Measurements from ENCODE around the gene MGLL. TPM values are rescaled to one million over a fixed set of nuclear protein-coding genes. Genes with fewer than 3 reads are reported as not detected.

MGLL gene
- total and polyA plus RNA-seq, 9 donors: 4.5 to 22.4 (median 13.3) TPM

DNA sequence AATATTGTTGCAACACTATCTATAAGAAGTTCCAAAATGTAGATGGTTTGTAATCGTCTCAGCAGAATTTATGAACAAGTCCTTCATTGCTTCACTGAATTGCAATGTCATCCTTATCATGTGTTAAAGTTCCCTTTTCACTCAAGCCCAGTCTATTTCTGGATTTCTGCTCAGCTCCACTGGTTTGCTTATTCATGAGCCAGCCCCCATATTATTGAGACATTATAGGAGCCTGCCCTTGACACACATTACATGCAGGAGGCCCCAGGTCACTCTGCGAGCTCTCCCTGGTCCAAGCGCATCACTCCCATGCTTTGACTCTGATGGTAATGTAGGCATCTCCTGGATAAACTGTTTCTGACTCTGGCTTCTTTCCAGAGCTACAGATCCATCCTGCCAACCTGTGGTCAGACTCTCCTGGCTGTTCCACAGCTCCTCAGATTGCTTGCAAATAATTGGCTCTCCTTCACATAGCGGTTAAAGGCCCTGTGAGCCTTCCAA, 92.7 kb downstream of the MGLL start:
- Histone ChIP-seq H3K27me3 (no peaks in the 10 kb centered on the region), H3K9me3 (no peaks in the 10 kb centered on the region), H3K27ac (no peak overlapping the region), H3K4me1 (ENCODE audit: insufficient read depth) (peaks cover 7% of the 10 kb centered on the region), H3K4me3 (no peak overlapping the region), H3K36me3 (no peaks in the 10 kb centered on the region)
- TF ChIP-seq POLR2A (IDR thresholded peaks at IDR 0.05) (no peak), EP300 (IDR thresholded peaks at IDR 0.05) (no peak)
- TF ChIP-seq, protein P1, sequence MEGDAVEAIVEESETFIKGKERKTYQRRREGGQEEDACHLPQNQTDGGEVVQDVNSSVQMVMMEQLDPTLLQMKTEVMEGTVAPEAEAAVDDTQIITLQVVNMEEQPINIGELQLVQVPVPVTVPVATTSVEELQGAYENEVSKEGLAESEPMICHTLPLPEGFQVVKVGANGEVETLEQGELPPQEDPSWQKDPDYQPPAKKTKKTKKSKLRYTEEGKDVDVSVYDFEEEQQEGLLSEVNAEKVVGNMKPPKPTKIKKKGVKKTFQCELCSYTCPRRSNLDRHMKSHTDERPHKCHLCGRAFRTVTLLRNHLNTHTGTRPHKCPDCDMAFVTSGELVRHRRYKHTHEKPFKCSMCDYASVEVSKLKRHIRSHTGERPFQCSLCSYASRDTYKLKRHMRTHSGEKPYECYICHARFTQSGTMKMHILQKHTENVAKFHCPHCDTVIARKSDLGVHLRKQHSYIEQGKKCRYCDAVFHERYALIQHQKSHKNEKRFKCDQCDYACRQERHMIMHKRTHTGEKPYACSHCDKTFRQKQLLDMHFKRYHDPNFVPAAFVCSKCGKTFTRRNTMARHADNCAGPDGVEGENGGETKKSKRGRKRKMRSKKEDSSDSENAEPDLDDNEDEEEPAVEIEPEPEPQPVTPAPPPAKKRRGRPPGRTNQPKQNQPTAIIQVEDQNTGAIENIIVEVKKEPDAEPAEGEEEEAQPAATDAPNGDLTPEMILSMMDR (IDR thresholded peaks at IDR 0.05): no peak
- intact Hi-C loops (cut with DNase I): no loop called here
- DNase-seq: no peak
- WGBS, 3 donors: 93 to 97% (median 93%) methylated on average over 4 of the region's 4 CpGs

DNA sequence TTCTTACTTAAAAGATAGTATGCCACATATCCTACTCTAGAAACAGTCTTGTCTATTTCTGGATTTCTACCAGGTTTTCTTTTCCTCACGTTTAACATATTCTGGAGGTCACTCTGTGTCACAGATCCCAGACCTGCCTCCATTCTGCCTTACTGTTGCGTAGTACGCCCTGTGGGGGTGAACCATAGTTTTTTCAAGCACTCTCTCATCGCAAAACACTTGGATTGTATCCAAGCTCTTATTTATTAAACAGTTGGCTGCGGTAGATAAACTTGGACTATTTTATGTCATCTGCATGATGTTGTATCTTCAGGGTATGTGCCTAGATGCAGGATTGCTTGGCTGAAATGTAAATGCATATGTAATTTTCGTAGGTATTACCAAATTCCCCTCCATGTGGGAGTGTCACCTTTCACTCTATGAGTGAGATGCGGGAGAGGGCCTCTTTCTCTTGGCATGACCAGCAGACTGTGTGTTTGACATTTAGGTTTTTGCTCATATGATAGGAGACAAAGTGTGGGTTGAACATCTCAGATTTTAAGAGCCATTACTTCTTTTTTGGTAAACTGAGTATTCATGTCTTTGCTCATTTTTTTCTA, 93.8 kb downstream of the MGLL start:
- no peaks in the 10 kb centered on the region for H3K36me3 ChIP-seq

DNA sequence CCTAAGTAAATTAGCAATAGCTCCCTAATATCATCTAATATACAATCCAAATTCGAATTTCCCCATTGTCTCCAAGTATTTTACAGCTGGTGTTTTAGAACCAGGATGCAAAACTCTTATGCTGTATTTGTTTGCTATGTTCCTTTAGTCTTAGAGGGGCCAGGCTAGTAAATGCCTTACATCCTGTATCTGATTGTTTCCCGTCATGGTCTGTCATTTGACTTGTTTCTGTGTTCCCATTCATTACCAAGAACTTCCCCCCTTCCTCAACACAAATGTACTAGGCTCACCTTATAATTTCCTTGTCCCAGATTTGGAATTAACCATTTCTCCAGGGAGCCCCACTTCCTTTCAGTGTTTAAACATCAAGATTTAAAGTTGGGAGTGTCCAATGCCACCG, 95.4 kb downstream of the MGLL start:
- Histone ChIP-seq H3K4me3 (no peak overlapping the region), H3K27me3 (no peaks in the 10 kb centered on the region), H3K27ac (no peak overlapping the region), H3K9me3 (no peaks in the 10 kb centered on the region), H3K36me3 (no peaks in the 10 kb centered on the region), H3K4me1 (ENCODE audit: insufficient read depth) (peaks cover 4% of the 10 kb centered on the region)
- TF ChIP-seq EP300 (IDR thresholded peaks at IDR 0.05) (no peak), POLR2A (IDR thresholded peaks at IDR 0.05) (no peak)
- TF ChIP-seq, protein P1 (IDR thresholded peaks at IDR 0.05): no peak
- 85 to 89% (median 86%) methylated on average over 3 of the region's 3 CpGs for WGBS, 3 donors
- intact Hi-C loops (cut with DNase I): no loop called here
- DNase-seq: no peak

More for the DNA sequence above, 93.8 kb downstream of the MGLL start:
- Histone ChIP-seq H3K4me1 (ENCODE audit: insufficient read depth) (peaks cover 6% of the 10 kb centered on the region), H3K27ac (no peak overlapping the region), H3K4me3 (no peak overlapping the region), H3K9me3 (no peaks in the 10 kb centered on the region), H3K27me3 (no peaks in the 10 kb centered on the region)
- WGBS, 3 donors: 59 to 68% (median 68%) methylated on average over 7 of the region's 7 CpGs
- intact Hi-C loops (cut with DNase I): no loop called here
- no peak for DNase-seq
- no peak for TF ChIP-seq EP300 (IDR thresholded peaks at IDR 0.05)
- no peak for TF ChIP-seq POLR2A (IDR thresholded peaks at IDR 0.05)
- TF ChIP-seq, protein P1 (IDR thresholded peaks at IDR 0.05): no peak

- WGBS, 3 donors: 21 to 25% (median 24%) methylated on average over 11 of the region's 11 CpGs
- H3K4me1 ChIP-seq (ENCODE audit: insufficient read depth): no peaks in the 10 kb centered on the region
- H3K9me3 ChIP-seq: no peaks in the 10 kb centered on the region
- intact Hi-C loops (cut with DNase I): no loop called here
- no peak overlapping the region for H3K4me3 ChIP-seq
- H3K36me3 ChIP-seq: no peaks in the 10 kb centered on the region
- no peak for TF ChIP-seq EP300 (IDR thresholded peaks at IDR 0.05)
- no peak for TF ChIP-seq POLR2A (IDR thresholded peaks at IDR 0.05)
- TF ChIP-seq, protein P1 (IDR thresholded peaks at IDR 0.05): no peak
- no peaks in the 10 kb centered on the region for H3K27me3 ChIP-seq
- H3K27ac ChIP-seq: no peak overlapping the region
- peak in 1 of 5 donors; percentile 8 for DNase-seq
Observed at GRCh38 chr3:127723011-127723567, 99.2 kb downstream of the MGLL start.

All from ovary (tissue), 9 donors.